CD4-positive, alpha-beta T cell treated with Interleukin-17A for 4 hours (primary cell): ENCODE measurements around the gene ANKRD2.
"Not testable (repeated sequence)": the region's sequence is repeated elsewhere in the genome, so short reads cannot be mapped to it uniquely, and the experiment has no call there.

ENCODE experiments used
- DNase-seq: peaks from one replicate; pipeline ENCODE4 v3.0.0-alpha.2; 2020; ENCODE audit warnings: mixed read lengths

The ANKRD2 gene

GRCh38 chr10:97546456-97547270 lies 25.9 kb upstream of the ANKRD2 start:
- no peak for DNase-seq

GRCh38 chr10:97547271-97547600 lies 25.3 kb upstream of the ANKRD2 start:
- no peak for DNase-seq

- no peak for DNase-seq
Measured at GRCh38 chr10:97547962-97548361, 24.6 kb upstream of the ANKRD2 start.

GRCh38 chr10:97548828-97549455 lies 23.6 kb upstream of the ANKRD2 start:
- no peak for DNase-seq

GRCh38 chr10:97549587-97550322 lies 22.8 kb upstream of the ANKRD2 start:
- no peak for DNase-seq

- DNase-seq = no peak
Measured at GRCh38 chr10:97550336-97551149, 22.0 kb upstream of the ANKRD2 start.

- DNase-seq = no peak
Measured at GRCh38 chr10:97551271-97551670, 21.3 kb upstream of the ANKRD2 start.

- DNase-seq = peak; percentile 73
Measured at GRCh38 chr10:97553575-97554031, 19.0 kb upstream of the ANKRD2 start.

GRCh38 chr10:97554336-97554735 lies 18.2 kb upstream of the ANKRD2 start:
- not testable (repeated sequence) for DNase-seq

- DNase-seq = not testable (repeated sequence)
Measured at GRCh38 chr10:97555541-97555940, 17.0 kb upstream of the ANKRD2 start.

GRCh38 chr10:97560731-97561381 lies 11.7 kb upstream of the ANKRD2 start:
- DNase-seq = not testable (repeated sequence)

- DNase-seq = not testable (repeated sequence)
Measured at GRCh38 chr10:97561386-97562077, 11.0 kb upstream of the ANKRD2 start.

GRCh38 chr10:97562329-97562728 lies 10.2 kb upstream of the ANKRD2 start:
- DNase-seq = not testable (repeated sequence)

GRCh38 chr10:97563337-97563736 lies 9.2 kb upstream of the ANKRD2 start:
- no peak for DNase-seq

GRCh38 chr10:97564776-97565175 lies 7.8 kb upstream of the ANKRD2 start:
- DNase-seq = no peak

GRCh38 chr10:97566336-97566996 lies 6.1 kb upstream of the ANKRD2 start:
- DNase-seq = no peak

- no peak for DNase-seq
Measured at GRCh38 chr10:97567891-97568290, 4.7 kb upstream of the ANKRD2 start.

GRCh38 chr10:97570146-97570788 lies 2.3 kb upstream of the ANKRD2 start:
- DNase-seq = no peak

- no peak for DNase-seq
Measured at GRCh38 chr10:97570789-97571471, 1.6 kb upstream of the ANKRD2 start.

- DNase-seq = no peak
Measured at GRCh38 chr10:97571622-97572021, 957 bp upstream of the ANKRD2 start.
